HCT116 (cell line): ENCODE data around the gene CTSW. TPM values are rescaled to one million over a fixed set of nuclear protein-coding genes. Genes with fewer than 3 reads are reported as not detected.
A peak's percentile ranks its signal among the peaks of the same experiment; 100 is the strongest.

Source experiments
- ATAC-seq: fragments of 200-7000 bp; cut with Tn5 transposase; 2 replicates; pipeline ENCODE4 v1.9.1; 2020; ENCODE audit warnings: mild to moderate bottlenecking, moderate library complexity
- BruUV-seq: library from RNA; stranded (reverse); fragments of 400-500 nt; replicated peaks from 2 replicates; lab custom pipeline; 2021; lab: Mats Ljungman, UMichigan
- CTCF ChIA-PET: fragments of 300-600 bp; sonication (Branson Sonifier 250); formaldehyde crosslinking; loops from one replicate; lab custom pipeline; 2021; ENCODE audit warnings: antibody characterized with exemption; lab: Charles Lee
- POLR2A ChIA-PET: fragments of 300-600, 350-600 bp; sonication (Branson Sonifier 250); formaldehyde crosslinking; loops from one replicate; lab custom pipeline; 2021; ENCODE audit warnings: antibody characterized with exemption; lab: Charles Lee
- RAD21 ChIA-PET, 2 experiments: fragments of 300-600 bp; sonication (Branson Sonifier 250); formaldehyde crosslinking; loops; one replicate each; lab custom pipeline; 2023; ENCODE audit warnings: low total read pairs in 2 of 2; ENCODE audit not compliant: uncharacterized antibody in 2 of 2, unreplicated experiment in 2 of 2, low non-redundant PET in 1 of 2; lab: Charles Lee
- DNase-seq: peaks from one replicate; pipeline ENCODE4 v3.0.0-alpha.2; 2010; ENCODE audit warnings: low read depth, low spot score
- H2AFZ ChIP-seq: fragments of 200-600 bp; shearing (Covaris generic), sonication (generic); 2 replicates; pipeline ENCODE4 v1.6.1; 2017; ENCODE audit warnings: low read depth, mixed run types, mixed read lengths, antibody characterized with exemption, low read length; ENCODE audit not compliant: poor library complexity, severe bottlenecking
- H3K27ac ChIP-seq: 2 replicates; pipeline ENCODE4 v1.5.1; 2012; ENCODE audit warnings: low read depth, low read length
- H3K27me3 ChIP-seq: fragments of 200-600 bp; sonication (generic); 2 replicates; pipeline ENCODE4 v1.6.1; 2016; ENCODE audit warnings: mixed run types, low read length, mixed read lengths; ENCODE audit not compliant: insufficient read depth
- H3K36me3 ChIP-seq, 2 experiments: fragments of 200-500 bp in 1 of 2; fragments of 200-600 bp in 1 of 2; sonication (Bioruptor generic) in 1 of 2; sonication (generic) in 1 of 2; 2 replicates each; pipeline versions ENCODE4 v1.5.1 to v1.6.1; 2014 to 2016; ENCODE audit warnings: low read length in 2 of 2, inconsistent platforms in 1 of 2, mixed read lengths in 1 of 2, mixed run types in 1 of 2; ENCODE audit not compliant: insufficient read depth in 2 of 2, control insufficient read depth in 1 of 2
- H3K4me1 ChIP-seq, 2 experiments: fragments of 200-600 bp in 1 of 2; sonication (generic) in 1 of 2; 2 replicates each; pipeline versions ENCODE4 v1.5.1 to v1.6.1; 2012 to 2017; ENCODE audit warnings: low read length in 2 of 2, inconsistent platforms in 1 of 2, mild to moderate bottlenecking in 1 of 2, mixed read lengths in 1 of 2, mixed run types in 1 of 2, moderate library complexity in 1 of 2; ENCODE audit not compliant: insufficient read depth in 2 of 2, control insufficient read depth in 1 of 2
- H3K4me2 ChIP-seq: fragments of 200-600 bp; sonication (generic); 2 replicates; pipeline ENCODE4 v1.6.1; 2017; ENCODE audit warnings: mixed run types, low read length, mixed read lengths
- H3K4me3 ChIP-seq, 2 experiments: fragments of 200-600 bp in 1 of 2; sonication (generic) in 1 of 2; replicated peaks in 1 of 2; 2 replicates each; pipeline ENCODE4 v1.5.1; 2011 to 2016; ENCODE audit warnings: low read length in 2 of 2, control low read depth in 1 of 2, low read depth in 1 of 2, mild to moderate bottlenecking in 1 of 2, mixed read lengths in 1 of 2, mixed run types in 1 of 2
- H3K79me2 ChIP-seq: fragments of 200-600 bp; sonication (generic); 2 replicates; pipeline ENCODE4 v1.6.1; 2017; ENCODE audit warnings: mild to moderate bottlenecking, mixed run types, low read length, moderate library complexity, mixed read lengths; ENCODE audit not compliant: insufficient read depth
- H3K9ac ChIP-seq: fragments of 200-600 bp; sonication (generic); 2 replicates; pipeline ENCODE4 v1.6.1; 2016; ENCODE audit warnings: low read length, mixed read lengths
- H3K9me2 ChIP-seq: fragments of 200-600 bp; sonication (generic), shearing (Covaris generic); 2 replicates; pipeline ENCODE4 v1.6.1; 2017; ENCODE audit warnings: mixed run types, mild to moderate bottlenecking, moderate library complexity; ENCODE audit not compliant: insufficient read depth
- H3K9me3 ChIP-seq, 2 experiments: fragments of 200-500 bp in 1 of 2; fragments of 200-600 bp in 1 of 2; sonication (Bioruptor generic) in 1 of 2; sonication (generic) in 1 of 2; 2 replicates each; pipeline ENCODE4 v1.6.1; 2014 to 2017; ENCODE audit warnings: low read length in 2 of 2, mixed read lengths in 2 of 2, inconsistent platforms in 1 of 2, low read depth in 1 of 2, mild to moderate bottlenecking in 1 of 2, mixed run types in 1 of 2, moderate library complexity in 1 of 2; ENCODE audit not compliant: control insufficient read depth in 1 of 2, insufficient read depth in 1 of 2
- H4K20me1 ChIP-seq: fragments of 200-600 bp; sonication (generic), shearing (Covaris generic); 2 replicates; pipeline ENCODE4 v1.6.1; 2017; ENCODE audit warnings: mixed run types, mild to moderate bottlenecking, moderate library complexity; ENCODE audit not compliant: insufficient read depth
- ATF3 ChIP-seq: IDR thresholded peaks from 2 replicates; pipeline ENCODE4 v1.6.1; 2012
- CEBPB ChIP-seq: IDR thresholded peaks from 2 replicates; pipeline ENCODE4 v1.6.1; 2012; ENCODE audit warnings: low read depth
- EGR1 ChIP-seq: IDR thresholded peaks from 2 replicates; pipeline ENCODE4 v1.6.1; 2012; ENCODE audit warnings: low read depth
- ELF1 ChIP-seq: IDR thresholded peaks from 2 replicates; pipeline ENCODE4 v1.6.1; 2012; ENCODE audit warnings: low read depth, borderline replicate concordance
- EZH2 ChIP-seq: fragments of 200-600 bp; sonication (generic); IDR thresholded peaks from 2 replicates; pipeline ENCODE4 v1.6.1; 2017; ENCODE audit warnings: antibody characterized with exemption, mixed run types
- JUND ChIP-seq: IDR thresholded peaks from 2 replicates; pipeline ENCODE4 v1.6.1; 2012
- MAX ChIP-seq: IDR thresholded peaks from 2 replicates; pipeline ENCODE4 v1.6.1; 2012
- POLR2A ChIP-seq: IDR thresholded peaks from 2 replicates; pipeline ENCODE4 v1.7.0; 2011; ENCODE audit warnings: borderline replicate concordance; ENCODE audit not compliant: insufficient read depth, insufficient read length; ENCODE audit errors: extremely low read depth
- POLR2AphosphoS5 ChIP-seq: IDR thresholded peaks from 2 replicates; pipeline ENCODE4 v1.6.1; 2011; ENCODE audit warnings: mild to moderate bottlenecking, low read depth, low read length, moderate library complexity
- RAD21 ChIP-seq: IDR thresholded peaks from 2 replicates; pipeline ENCODE4 v1.6.1; 2012; ENCODE audit warnings: low read depth, mild to moderate bottlenecking
- REST ChIP-seq: IDR thresholded peaks from 2 replicates; pipeline ENCODE4 v1.6.1; 2012; ENCODE audit warnings: low read depth
- SIN3A ChIP-seq: IDR thresholded peaks from 2 replicates; pipeline ENCODE4 v1.6.1; 2012; ENCODE audit warnings: low read depth
- TCF7L2 ChIP-seq: IDR thresholded peaks from 2 replicates; pipeline ENCODE4 v1.7.0; 2011; ENCODE audit warnings: borderline replicate concordance, inconsistent platforms; ENCODE audit not compliant: insufficient read depth, insufficient read length; ENCODE audit errors: extremely low read depth
- YY1 ChIP-seq: IDR thresholded peaks from 2 replicates; pipeline ENCODE4 v1.6.1; 2011; ENCODE audit warnings: low read length, low read depth, moderate library complexity, mild to moderate bottlenecking; ENCODE audit not compliant: insufficient replicate concordance; ENCODE audit errors: extremely low read depth
- ZFX ChIP-seq: fragments of 450-650 bp; IDR thresholded peaks from 2 replicates; pipeline ENCODE4 v1.6.1; 2017
- intact Hi-C: fragments of 100-400 bp; cut with micrococcal nuclease; formaldehyde crosslinking; loops from 2 replicates; pipeline ENCODE4 v1.10.0; 2022
- total RNA-seq: library from RNA; stranded (reverse); gene quantifications from one replicate; pipeline ENCODE4 v1.2.1, GENCODE V29; 2021; ENCODE audit not compliant: unreplicated experiment

The CTSW gene
- total RNA-seq, 1 experiment from 2014 or later, result not detected

- ChIA-PET RAD21 (no interaction called here), POLR2A (no interaction called here), CTCF (no interaction called here)
- no peak for DNase-seq
- TF ChIP-seq ZFX, result no peak
- no peak for TF ChIP-seq POLR2A
- no peak for TF ChIP-seq CEBPB
- TF ChIP-seq EGR1, result no peak
- no peak for TF ChIP-seq MAX
- no peak for TF ChIP-seq EZH2
- TF ChIP-seq JUND, result no peak
- TF ChIP-seq ATF3, result no peak
- peaks cover 31 to 56% of the 10 kb centered on the region in 2 experiments for H3K36me3 ChIP-seq
- H3K4me2 ChIP-seq, result no peak overlapping the region
- intact Hi-C loops, result no loop called here
- H3K9me3 ChIP-seq, result no peaks in the 10 kb centered on the region; a peak in 1 of 4 replicates
- H3K4me1 ChIP-seq, result peaks cover 14 to 23% of the 10 kb centered on the region in 2 experiments
- no TSS peak for BruUV-seq
- H3K4me3 ChIP-seq, result no peak overlapping the region
- H3K79me2 ChIP-seq, result peaks cover 41% of the 10 kb centered on the region
- no peaks in the 10 kb centered on the region for H3K9me2 ChIP-seq
- no peak for ATAC-seq
- H3K9ac ChIP-seq, result no peak overlapping the region
- H3K27ac ChIP-seq, result no peak overlapping the region
- H2AFZ ChIP-seq, result no peak overlapping the region
- peaks cover 15% of the 10 kb centered on the region; the same call in 1 of the 2 replicates for H4K20me1 ChIP-seq
- no peaks in the 10 kb centered on the region for H3K27me3 ChIP-seq
Observed at GRCh38 chr11:65854161-65854592, 25.5 kb upstream of the CTSW start.

- ChIA-PET POLR2A (no interaction called here), CTCF (no interaction called here), RAD21 (no interaction called here)
- TSS peak; percentile 63 for BruUV-seq
- Histone ChIP-seq H3K27ac (no peak overlapping the region), H3K4me1 (peaks cover 14 to 32% of the 10 kb centered on the region in 2 experiments), H3K4me2 (peak overlapping the region; percentile 77; the same call in 1 of the 2 replicates), H3K9me2 (no peaks in the 10 kb centered on the region), H3K27me3 (no peaks in the 10 kb centered on the region), H4K20me1 (peaks cover 15% of the 10 kb centered on the region; the same call in 1 of the 2 replicates), H3K79me2 (peaks cover 41% of the 10 kb centered on the region), H2AFZ (no peak overlapping the region), H3K4me3 (no peak overlapping the region), H3K36me3 (peaks cover 31 to 56% of the 10 kb centered on the region in 2 experiments), H3K9me3 (no peaks in the 10 kb centered on the region; a peak in 1 of 4 replicates), H3K9ac (no peak overlapping the region)
- intact Hi-C loops, result no loop called here
- DNase-seq (no peak), ATAC-seq (no peak)
- no peak for TF ChIP-seq EZH2
- no peak for TF ChIP-seq TCF7L2
- TF ChIP-seq ZFX, result no peak
- TF ChIP-seq POLR2AphosphoS5, result no peak; the same call in 1 of the 2 replicates
- no peak for TF ChIP-seq SIN3A
- no peak for TF ChIP-seq ATF3
- TF ChIP-seq RAD21, result no peak
- TF ChIP-seq POLR2A, result no peak
- no peak for TF ChIP-seq ELF1
- no peak for TF ChIP-seq REST
- no peak for TF ChIP-seq YY1
- TF ChIP-seq EGR1, result no peak
Observed at GRCh38 chr11:65854852-65855837, 24.5 kb upstream of the CTSW start.
